ENCODE measurements around the gene GREB1L. TPM values are rescaled to one million over a fixed set of nuclear protein-coding genes. Genes with fewer than 3 reads are reported as not detected.
"Not testable (repeated sequence)": the region's sequence is repeated elsewhere in the genome, so short reads cannot be mapped to it uniquely, and the experiment has no call there.

GREB1L gene
- total RNA-seq, 4 donors from 2014 or later, result 13.2 to 16.0 (median 14.5) TPM

- H3K27me3 ChIP-seq, result no peaks in the 10 kb centered on the region
- H3K27ac ChIP-seq (replicated peaks in 1 of 4), result no peak overlapping the region
- no peak overlapping the region for H3K4me3 ChIP-seq
- intact Hi-C loops (cut with DNase I), result loop anchor here (5.0 kb wide), 1 partner anchor 227 kb away; no protein-coding TSS in a partner anchor
- no peak for DNase-seq (ENCODE audit: extremely low spot score)
- no peaks in the 10 kb centered on the region for H3K36me3 ChIP-seq
- H3K9me3 ChIP-seq, result no peaks in the 10 kb centered on the region
- no peak for TF ChIP-seq CTCF (IDR thresholded peaks at IDR 0.05)
- TF ChIP-seq POLR2A (IDR thresholded peaks at IDR 0.05; ENCODE audit: low read depth), result no peak
- TF ChIP-seq POLR2AphosphoS5 (IDR thresholded peaks at IDR 0.05), result no peak
- no peak for TF ChIP-seq EP300 (IDR thresholded peaks at IDR 0.05)
- no peaks in the 10 kb centered on the region for H3K4me1 ChIP-seq
- WGBS, result 74% methylated on average over 2 of the region's 2 CpGs
These were observed 31.2 kb upstream of the GREB1L start for GRCh38 chr18:21210784-21211183.

DNA sequence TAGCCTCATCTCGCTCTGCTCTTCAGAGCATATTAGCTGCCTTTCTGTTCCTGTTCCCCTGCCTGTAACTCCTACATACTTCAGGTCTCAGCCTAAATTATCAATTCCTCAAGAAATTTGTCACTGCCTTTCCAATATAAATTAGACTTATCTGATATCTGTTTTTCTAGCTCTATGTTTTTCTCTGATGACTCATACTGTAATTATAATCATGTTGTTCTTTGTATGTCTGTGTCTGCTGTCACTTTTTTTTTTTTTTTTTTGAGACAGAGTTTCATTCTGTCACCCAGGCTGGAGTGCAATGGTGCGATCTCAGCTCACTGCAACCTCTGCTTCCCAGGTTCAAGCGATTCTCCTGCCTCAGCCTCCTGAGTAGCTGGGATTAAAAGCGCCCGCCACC lies 27.6 kb upstream of the GREB1L start:
- DNase-seq (ENCODE audit: extremely low spot score); H3K27me3 ChIP-seq; H3K4me1 ChIP-seq; H3K36me3 ChIP-seq; H3K27ac ChIP-seq (replicated peaks in 1 of 4); H3K4me3 ChIP-seq; H3K9me3 ChIP-seq: not testable (repeated sequence)
- intact Hi-C loops (cut with DNase I), result loop anchor here (5.0 kb wide), 1 partner anchor 223 kb away; no protein-coding TSS in a partner anchor
- WGBS, result 94% methylated on average over 5 of the region's 5 CpGs

GRCh38 chr18:21215490-21215889 lies 26.5 kb upstream of the GREB1L start:
- no peaks in the 10 kb centered on the region for H3K4me1 ChIP-seq
- H3K27ac ChIP-seq (replicated peaks in 1 of 4), result no peak overlapping the region
- 64% methylated on average over 6 of the region's 6 CpGs for WGBS
- no peaks in the 10 kb centered on the region for H3K27me3 ChIP-seq
- no peaks in the 10 kb centered on the region for H3K36me3 ChIP-seq
- H3K9me3 ChIP-seq, result no peaks in the 10 kb centered on the region
- DNase-seq (ENCODE audit: extremely low spot score), result no peak
- no peak overlapping the region for H3K4me3 ChIP-seq
- intact Hi-C loops (cut with DNase I), result no loop called here
- no peak for TF ChIP-seq POLR2AphosphoS5 (IDR thresholded peaks at IDR 0.05)
- no peak for TF ChIP-seq EP300 (IDR thresholded peaks at IDR 0.05)
- no peak for TF ChIP-seq POLR2A (IDR thresholded peaks at IDR 0.05; ENCODE audit: low read depth)
- no peak for TF ChIP-seq CTCF (IDR thresholded peaks at IDR 0.05)

DNA sequence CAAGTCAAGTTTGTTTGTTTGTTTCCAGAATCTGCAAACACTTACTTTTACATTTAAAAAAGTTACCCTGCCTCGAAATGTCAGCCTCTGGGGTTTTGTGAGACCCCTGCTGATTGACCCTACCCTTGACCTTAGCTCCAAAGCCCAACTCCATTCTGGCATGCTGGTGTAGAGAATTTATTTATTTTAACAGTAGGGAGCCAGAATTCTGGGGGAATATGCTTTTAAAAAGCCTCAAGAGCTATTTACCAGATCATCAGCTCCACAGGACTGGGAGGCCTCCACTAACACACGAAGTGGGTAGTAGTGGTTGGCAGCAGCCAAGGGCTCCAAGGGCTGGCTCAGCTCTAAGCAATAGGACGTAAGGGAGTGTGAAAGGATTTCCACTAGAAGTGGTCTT lies 23.2 kb upstream of the GREB1L start:
- Histone ChIP-seq H3K4me1 (no peaks in the 10 kb centered on the region), H3K27me3 (no peaks in the 10 kb centered on the region), H3K27ac (replicated peaks in 1 of 4) (no peak overlapping the region), H3K36me3 (no peaks in the 10 kb centered on the region), H3K4me3 (no peak overlapping the region), H3K9me3 (no peaks in the 10 kb centered on the region)
- intact Hi-C loops (cut with DNase I), result no loop called here
- TF ChIP-seq POLR2AphosphoS5 (IDR thresholded peaks at IDR 0.05) (no peak), EP300 (IDR thresholded peaks at IDR 0.05) (no peak), POLR2A (IDR thresholded peaks at IDR 0.05; ENCODE audit: low read depth) (no peak), CTCF (IDR thresholded peaks at IDR 0.05) (no peak)
- WGBS, result 57% methylated on average over 3 of the region's 3 CpGs
- DNase-seq (ENCODE audit: extremely low spot score), result no peak

- Histone ChIP-seq H3K27me3 (no peaks in the 10 kb centered on the region), H3K27ac (replicated peaks in 1 of 4) (no peak overlapping the region), H3K4me1 (no peaks in the 10 kb centered on the region), H3K4me3 (no peak overlapping the region), H3K36me3 (no peaks in the 10 kb centered on the region), H3K9me3 (no peaks in the 10 kb centered on the region)
- no peak for TF ChIP-seq POLR2AphosphoS5 (IDR thresholded peaks at IDR 0.05)
- TF ChIP-seq POLR2A (IDR thresholded peaks at IDR 0.05; ENCODE audit: low read depth), result no peak
- TF ChIP-seq EP300 (IDR thresholded peaks at IDR 0.05), result no peak
- TF ChIP-seq CTCF (IDR thresholded peaks at IDR 0.05), result no peak
- intact Hi-C loops (cut with DNase I), result no loop called here
- 68% methylated on average over 6 of the region's 6 CpGs for WGBS
- no peak for DNase-seq (ENCODE audit: extremely low spot score)
These were observed 11.6 kb upstream of the GREB1L start for GRCh38 chr18:21230436-21230835.

Measured in esophagus muscularis mucosa (tissue), 4 donors.